Stromal cell of bone marrow (primary cell): ENCODE data around the gene GTF2A2.

Source experiments
- DNase-seq: peaks from one replicate; pipeline ENCODE4 v3.0.0-alpha.2; 2012; ENCODE audit warnings: low read depth

Gene GTF2A2

GRCh38 chr15:59605994-59606393 lies 51.3 kb downstream of the GTF2A2 start:
- no peak for DNase-seq

GRCh38 chr15:59598461-59598860 lies 58.9 kb downstream of the GTF2A2 start:
- DNase-seq: no peak

- no peak for DNase-seq
Observed at GRCh38 chr15:59596640-59597039, 60.7 kb downstream of the GTF2A2 start.

GRCh38 chr15:59595434-59595915 lies 61.8 kb downstream of the GTF2A2 start:
- no peak for DNase-seq

GRCh38 chr15:59594991-59595390 lies 62.3 kb downstream of the GTF2A2 start:
- no peak for DNase-seq

- DNase-seq: peak; percentile 77
Observed at GRCh38 chr15:59594493-59594942, 62.8 kb downstream of the GTF2A2 start.

- no peak for DNase-seq
Observed at GRCh38 chr15:59591356-59591755, 66.0 kb downstream of the GTF2A2 start.

GRCh38 chr15:59590027-59590426 lies 67.3 kb downstream of the GTF2A2 start:
- DNase-seq: no peak
